GM18873 (cell line): ENCODE data around the gene GMEB2.
"Not testable (repeated sequence)": the region's sequence is repeated elsewhere in the genome, so short reads cannot be mapped to it uniquely, and the experiment has no call there.

Source experiments
- ATAC-seq: cut with Tn5 transposase; IDR thresholded peaks from one replicate; pipeline ENCODE4 v1.9.1; 2021; ENCODE audit warnings: mild to moderate bottlenecking, moderate library complexity, moderate number of reproducible peaks; ENCODE audit not compliant: unreplicated experiment, low FRiP score

Gene GMEB2, protein sequence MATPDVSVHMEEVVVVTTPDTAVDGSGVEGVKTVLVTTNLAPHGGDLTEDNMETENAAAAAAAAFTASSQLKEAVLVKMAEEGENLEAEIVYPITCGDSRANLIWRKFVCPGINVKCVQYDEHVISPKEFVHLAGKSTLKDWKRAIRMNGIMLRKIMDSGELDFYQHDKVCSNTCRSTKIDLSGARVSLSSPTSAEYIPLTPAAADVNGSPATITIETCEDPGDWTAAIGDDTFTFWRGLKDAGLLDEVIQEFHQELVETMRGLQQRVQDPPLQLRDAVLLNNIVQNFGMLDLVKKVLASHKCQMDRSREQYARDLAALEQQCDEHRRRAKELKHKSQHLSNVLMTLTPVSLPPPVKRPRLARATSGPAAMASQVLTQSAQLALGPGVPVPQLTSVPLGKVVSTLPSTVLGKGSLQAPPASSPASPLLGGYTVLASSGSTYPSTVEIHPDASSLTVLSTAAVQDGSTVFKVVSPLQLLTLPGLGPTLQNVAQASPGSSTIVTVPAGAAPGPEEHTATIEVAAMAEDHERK

DNA sequence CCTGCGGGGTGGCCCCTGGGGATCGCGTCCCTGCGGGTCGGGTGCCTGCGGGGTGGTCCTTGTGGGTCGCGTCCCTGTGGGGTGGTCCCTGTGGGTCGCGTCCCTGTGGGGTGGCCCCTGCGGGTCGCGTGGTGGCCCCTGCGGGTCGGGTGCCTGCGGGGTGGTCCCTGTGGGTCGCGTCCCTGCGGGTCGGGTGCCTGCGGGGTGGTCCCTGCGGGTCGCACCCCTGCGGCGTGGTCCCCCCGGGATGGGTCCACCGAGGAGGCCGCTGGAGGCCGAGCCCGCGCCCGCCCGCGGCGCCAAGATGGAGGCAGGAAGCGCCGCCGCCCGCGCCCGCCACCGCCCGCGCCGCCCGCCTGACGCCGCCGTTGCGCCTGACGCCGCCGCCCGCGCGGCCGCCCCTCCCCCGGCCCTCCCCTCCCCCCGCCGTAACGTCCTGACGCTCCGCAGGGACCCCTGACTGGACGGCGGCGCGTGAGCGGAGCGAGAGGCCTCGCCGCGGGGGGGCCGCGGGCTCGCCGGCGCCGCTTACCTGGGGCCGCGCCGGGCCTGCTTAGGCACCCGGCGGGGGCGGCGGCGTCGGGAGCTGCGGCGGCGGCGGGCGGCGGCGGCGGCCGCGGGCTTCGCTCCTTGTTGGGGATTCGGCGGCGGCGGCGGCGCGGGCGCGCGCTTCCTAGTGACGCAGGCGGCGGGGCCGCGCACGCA is at the start of gene GMEB2:
GMEB2 (minus strand) TSS at position 678 of the 705 bp plus-strand sequence. CDS start 7,704 bp downstream, outside the sequence.
- ATAC-seq: peak; percentile 21

DNA sequence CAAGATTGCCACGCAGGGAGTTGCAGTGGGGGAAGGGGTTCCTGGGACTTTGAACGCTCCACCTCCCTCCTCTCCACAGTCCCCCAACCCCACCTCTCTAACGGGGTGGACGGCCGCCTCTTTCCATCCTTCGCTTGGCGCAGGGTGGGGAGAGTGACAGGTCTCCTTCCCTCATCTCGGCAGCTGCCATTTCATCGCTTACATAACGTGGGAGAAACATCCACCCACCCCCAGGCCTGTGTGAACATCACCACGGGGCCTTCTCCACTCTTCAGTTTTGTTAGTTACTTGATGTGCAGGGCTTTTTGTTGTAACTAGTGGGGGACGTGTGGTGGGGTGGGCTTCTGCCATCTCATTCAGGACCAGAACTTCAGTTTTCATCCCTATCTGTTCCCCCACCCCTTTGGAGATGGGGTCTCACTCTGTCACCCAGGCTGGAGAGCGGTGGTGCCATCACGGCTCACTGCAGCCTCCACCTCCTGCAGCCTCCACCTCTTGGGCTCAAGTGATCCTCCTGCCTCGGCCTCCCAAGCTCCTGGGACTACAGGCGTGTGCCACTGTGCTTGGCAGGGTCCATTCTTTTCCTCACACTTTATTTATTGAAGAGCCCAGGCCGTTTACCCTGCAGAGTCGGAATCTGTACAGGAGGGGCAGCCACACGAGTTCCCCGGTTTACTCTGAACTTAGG is 48.9 kb upstream of the GMEB2 start:
- ATAC-seq: no peak

DNA sequence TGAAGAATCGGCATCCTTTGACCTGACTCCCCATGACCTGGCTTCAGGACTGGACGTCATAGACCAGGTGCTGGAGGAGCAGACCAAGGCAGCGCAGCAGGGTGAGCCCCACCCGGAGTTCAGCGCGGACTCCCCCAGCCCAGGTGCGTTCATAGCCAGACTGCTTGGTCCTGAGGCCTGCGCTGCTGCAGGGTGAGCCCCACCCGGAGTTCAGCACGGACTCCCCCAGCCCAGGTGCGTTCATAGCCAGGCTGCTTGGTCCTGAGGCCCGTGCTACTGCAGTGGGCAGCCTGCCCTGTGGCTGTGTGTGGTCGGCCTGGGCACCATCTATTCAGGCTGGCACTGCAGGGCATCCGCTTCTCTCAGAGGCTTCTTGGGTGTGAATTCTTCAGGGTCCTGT is 47.0 kb upstream of the GMEB2 start:
- ATAC-seq: no peak

DNA sequence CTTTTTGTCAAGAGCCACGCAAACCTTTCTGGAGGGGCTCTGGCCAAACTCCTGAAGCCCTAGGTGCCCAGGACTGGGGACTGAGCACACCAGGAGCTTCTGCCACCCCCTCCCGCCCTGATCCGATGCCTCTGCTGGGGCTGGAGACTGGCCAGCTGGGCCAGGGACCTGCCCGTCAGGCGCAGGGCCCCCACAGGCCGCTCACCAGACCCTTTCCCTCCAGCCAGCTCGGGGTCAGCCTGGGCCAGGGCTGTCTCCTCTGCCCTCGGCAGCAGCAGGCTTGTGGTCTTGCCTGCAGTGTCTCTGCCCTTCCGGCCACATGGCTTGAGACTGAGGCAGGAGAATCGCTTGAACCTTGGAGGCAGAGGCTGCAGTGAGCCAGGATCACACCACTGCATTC is 45.8 kb upstream of the GMEB2 start:
- no peak for ATAC-seq

DNA sequence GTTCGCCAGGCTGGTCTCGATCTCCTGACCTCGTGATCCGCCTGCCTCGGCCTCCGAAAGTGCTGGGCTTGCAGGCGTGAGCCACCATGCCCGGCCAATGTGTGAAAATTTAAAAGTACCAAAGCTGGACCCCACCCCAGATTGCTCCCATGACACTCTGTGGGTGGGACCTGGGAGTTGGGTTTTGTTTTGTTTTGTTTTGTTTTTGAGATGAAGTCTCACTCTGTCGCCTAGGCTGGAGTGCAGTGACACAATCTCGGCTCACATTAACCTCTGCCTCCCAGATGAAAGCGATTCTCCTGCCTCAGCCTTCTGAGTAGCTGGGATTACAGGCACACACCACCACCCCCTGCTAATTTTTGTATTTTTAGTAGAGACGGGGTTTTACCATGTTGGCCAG is 44.8 kb upstream of the GMEB2 start:
- not testable (repeated sequence) for ATAC-seq

DNA sequence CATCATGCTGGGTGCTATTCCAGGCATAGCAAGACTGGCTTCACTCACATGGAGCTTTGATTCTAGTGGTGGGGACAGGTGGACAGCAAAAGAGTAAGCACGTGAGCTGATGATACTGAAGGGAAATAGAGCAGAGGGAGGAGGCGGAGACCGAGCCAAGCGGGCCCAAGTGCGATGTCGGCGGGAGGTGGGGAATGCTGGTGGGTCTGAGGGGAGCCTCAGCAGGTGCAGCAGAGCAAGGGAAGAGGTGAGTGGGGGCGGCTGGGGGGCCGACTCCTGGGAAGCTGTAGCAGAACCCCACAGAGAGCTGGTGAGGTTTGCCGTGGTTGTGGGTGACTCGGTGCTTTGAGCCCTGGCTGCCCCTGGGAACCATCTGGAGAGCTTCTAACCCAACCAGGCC is 41.5 kb upstream of the GMEB2 start:
- ATAC-seq: no peak

DNA sequence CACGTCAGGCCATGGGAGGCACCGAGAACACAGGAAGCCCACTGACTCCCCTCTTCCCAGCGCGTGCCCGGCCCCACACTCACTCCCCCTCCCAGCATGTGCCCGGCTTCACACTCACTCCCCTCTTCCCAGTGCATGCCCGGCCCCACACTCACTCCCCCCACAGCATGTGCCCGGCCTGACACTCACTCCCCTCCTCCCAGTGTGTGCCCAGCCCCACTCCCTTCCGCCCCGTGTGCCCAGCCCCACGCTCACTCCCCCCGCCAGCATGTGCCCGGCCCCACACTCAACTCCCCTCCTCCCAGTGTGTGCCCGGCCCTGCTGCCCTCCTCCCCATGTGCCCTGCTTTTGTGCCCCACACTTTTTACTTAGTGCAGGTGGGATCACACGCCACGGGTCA is 41.0 kb upstream of the GMEB2 start:
- ATAC-seq: no peak

DNA sequence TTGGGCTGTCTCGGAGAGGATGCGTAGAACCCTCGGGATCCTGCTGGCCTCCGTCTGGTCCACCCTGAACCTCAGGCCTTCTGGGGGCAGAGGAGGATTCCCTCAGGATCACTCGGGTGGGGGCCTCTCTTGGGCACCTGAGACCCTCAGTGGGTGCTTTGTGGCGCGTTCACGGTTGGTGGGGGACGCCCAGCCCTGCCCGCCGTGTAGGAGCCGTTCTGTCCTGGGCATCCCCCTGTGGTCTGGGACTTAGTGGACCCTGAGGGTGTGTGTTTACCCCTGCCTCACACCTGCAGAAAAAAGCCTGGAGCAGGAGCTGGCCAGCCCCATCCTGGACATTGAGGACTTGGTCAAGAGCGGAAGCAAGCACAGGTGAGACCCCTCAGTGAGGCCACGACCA is 38.8 kb upstream of the GMEB2 start:
- no peak for ATAC-seq

DNA sequence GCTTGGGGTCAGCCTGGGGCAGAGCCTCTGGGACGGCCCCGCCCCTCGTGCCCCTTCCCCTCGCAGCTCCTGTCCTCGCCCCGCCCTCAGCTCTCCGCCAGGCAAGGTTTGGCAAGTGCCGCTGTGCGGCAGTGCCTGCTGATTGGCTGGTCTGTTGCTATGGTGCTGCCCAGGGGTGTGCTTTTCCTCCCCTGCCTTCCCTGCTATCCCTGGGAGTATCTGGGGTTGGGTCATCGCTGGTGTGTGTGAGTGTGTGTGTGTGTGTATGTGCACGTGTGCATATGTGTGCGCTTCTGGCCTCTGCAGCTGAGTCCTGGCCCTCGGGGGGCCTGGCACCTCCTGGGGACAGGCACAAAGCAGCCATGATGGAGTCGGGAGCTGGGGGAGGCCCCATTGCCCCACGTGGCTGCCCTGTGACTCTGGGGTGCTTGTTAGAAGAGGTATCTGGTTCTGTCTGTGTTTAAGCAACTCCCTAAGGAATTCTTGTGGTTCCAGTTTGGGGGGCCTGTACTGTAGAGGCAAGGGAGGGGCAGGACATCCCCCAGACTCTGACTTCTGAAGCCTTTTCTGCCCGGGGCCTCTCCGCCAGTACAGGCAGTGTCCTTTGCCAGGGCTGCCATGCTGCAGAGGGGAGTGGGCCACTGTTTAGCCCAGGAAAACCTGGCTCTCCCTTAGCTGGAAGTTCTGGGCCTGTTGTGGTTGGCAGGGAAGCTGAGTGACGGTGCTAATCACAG is 38.1 kb upstream of the GMEB2 start:
- ATAC-seq: no peak

DNA sequence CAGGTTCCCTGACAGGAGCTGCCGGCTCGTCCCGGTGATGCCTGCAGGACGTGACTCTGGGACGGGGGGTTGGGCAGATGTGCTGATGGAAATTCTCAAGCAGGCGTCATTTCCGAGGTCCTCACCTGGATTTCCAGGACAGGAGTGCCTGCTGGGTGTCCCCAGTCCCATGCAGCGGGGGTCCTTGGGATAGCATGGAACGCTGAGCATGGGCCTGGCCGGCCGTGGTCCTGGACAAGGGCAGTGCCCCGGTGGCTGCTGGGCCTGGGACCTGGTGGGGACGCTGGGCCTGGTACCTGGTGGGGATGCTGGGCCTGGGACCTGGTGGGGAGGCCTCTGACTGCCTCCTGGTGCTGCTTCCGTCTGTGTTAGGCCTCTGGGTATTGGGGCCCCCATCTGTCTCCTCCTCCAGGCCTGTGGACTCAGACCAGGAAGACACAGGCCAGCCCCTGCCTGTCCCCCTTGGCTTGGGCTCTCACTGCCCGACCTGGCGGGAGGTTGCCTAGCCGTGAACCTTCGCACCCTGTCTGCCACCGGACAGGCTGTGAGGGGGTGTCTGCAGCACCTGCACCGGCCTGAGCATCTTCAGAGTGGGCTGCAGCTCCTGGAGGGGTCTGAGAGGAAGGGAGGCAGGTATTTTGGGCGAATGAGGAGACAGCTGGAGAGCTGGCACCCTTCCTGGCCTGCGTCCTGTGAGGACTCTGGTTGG is 37.4 kb upstream of the GMEB2 start:
- no peak for ATAC-seq

DNA sequence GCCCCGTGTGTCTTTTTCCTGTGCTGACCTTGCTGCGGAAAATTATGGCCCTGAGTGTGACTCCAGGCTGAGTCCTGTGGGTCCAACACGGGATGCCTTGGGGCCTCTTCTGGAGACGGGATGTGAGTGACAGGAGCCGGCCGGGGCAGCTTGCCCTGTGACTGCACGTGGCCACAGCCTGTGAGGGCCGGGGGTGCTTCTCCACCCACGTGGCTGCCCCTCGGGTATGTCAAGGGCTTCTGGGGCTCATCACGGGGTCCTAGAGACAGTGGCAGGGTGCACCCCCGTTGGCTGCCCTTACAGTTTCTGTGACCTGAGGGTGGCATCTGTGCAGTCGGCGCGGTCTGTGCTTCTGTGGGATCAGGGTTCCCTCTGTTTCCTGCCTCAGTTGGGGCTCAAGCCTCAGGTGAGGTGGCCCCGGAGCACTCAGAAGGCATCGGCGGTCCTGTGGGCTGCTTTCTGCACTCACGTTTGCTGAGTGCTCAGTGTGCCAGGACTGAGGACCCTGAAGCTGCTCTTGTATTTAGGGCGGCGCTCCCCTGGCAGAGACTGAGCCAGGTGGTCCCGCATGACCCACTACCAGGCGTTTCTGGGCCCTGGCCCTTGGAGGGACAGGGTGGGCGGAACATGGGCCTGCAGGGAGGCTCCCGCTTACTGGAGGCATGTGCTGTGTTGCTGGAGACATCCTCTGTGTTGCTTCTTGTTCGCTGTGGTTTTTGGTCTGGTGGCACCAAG is 36.6 kb upstream of the GMEB2 start:
- no peak for ATAC-seq

DNA sequence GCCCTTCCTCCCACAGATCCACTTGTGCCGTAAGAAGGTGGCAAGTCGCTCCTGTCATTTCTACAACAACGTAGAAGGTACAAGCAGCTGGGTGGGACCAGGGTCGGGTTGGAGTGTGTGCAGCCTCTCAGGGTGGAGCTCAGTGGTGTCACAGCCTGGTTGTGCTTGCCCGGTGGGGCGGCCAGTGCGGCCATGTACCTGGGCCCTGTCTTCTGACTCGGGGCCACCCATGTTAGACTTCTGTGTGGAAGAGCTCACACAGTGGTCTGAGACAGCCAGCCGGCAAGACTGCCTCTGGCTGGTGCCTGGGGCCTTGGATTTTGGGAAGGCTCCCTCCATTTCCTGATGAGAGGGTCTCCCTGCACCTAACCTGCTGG is 35.9 kb upstream of the GMEB2 start:
- ATAC-seq: no peak

DNA sequence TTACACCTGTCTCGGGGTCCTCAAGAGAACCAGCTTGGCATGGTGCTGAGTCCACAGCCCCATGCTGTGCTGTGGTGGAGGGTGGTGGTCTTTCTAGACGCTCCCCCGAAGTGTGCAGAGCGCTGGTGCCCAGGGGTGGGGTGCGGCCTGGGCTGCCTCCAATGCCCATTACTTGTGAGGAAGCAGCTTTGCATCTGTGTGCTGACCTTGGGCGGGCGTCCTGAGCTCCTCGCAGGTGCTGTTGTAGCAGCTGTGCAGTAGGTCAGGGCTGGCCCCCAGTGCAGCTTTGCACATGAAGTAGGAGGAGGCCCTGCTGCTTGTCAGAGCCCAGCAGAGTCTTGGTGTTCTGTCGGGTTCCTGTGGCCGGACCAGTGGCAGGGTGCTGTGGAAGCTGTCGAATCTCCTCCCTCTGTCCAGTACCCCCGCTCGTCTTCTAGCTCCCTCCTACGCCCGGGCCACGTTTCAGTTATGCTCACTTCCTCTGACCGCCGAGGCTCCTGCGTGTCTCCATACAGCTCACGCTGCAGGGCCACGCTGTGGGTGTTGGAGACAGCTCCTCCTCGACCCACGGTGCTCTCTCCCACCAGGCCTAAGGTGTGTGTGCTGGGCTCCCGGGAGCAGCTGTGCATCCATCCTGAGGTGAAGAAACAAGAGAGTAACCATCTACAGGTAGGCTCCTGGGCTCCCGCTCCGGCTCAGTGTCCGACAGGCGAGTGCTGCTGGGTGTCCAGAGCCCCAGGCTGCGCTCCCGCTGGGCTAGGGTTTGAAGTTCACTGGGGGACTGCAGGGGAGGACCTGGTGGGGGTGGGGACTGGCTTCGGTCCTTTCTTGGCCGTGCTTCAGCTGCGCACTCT is 35.3 kb upstream of the GMEB2 start:
- no peak for ATAC-seq

DNA sequence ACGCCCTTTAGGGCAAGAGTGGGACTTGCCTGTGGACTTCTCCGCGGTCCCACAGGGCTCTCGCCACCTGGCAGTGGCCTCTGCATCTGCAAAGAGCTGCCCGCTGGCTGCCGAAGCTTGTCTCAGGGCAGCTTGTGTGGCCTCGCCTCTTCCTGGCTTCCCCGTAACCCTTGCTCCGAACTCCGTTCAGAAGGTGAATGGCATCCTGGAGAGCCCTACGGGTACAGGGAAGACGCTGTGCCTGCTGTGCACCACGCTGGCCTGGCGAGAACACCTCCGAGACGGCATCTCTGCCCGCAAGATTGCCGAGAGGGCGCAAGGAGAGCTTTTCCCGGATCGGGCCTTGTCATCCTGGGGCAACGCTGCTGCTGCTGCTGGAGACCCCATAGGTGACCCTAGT is 34.2 kb upstream of the GMEB2 start:
- ATAC-seq: no peak

DNA sequence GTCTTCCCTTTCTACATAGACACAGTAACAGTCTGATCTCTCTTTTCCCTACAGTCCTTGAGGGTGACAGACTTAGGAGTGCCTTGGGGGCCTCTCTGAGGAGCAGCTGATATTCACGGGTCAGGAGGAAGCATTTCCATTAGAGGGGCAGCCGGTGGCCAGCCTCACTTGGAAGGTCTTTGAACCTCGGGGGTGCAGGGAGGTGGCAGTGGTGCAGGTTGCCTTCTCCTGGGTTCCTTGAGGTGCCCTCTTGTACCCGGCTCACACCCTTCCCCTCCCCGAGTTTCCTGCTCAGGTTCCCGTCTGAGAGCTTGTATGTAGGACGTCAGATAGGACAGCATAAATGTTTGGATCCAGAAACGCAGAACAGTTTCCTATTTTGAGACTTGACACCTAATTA is 33.7 kb upstream of the GMEB2 start:
- ATAC-seq: no peak

DNA sequence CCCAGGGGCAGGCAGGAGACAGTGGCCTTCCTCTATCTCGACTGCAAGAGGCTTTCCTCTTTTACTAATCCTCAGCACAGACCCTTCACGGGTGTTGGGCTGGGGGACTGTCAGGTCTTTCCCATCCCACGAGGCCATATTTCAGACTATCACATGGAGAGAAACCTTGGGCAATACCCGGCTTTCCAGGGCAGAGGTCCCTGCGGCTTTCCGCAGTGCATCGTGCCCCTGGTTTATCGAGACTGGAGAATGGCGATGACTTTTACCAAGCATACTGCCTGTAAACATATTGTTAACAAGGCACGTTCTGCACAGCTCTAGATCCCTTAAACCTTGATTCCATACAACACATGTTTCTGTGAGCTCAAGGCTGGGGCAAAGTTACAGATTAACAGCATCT is 33.3 kb upstream of the GMEB2 start:
- not testable (repeated sequence) for ATAC-seq

DNA sequence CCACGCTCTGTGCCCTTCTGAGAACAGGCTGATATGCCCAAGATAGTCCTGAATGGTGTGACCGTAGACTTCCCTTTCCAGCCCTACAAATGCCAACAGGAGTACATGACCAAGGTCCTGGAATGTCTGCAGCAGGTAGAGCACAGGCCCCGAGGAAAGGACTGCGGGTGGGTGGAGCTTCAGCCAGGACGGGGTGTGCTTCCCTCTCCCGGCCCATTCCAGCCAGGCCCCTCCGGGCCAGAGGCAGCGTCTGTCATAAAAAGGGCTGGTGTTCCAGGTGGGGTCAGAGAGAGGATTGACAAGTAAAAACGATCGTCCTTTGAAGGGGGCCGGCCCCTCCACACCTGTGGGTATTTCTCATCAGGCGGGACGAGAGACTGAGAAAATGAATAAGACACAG is 32.5 kb upstream of the GMEB2 start:
- no peak for ATAC-seq

DNA sequence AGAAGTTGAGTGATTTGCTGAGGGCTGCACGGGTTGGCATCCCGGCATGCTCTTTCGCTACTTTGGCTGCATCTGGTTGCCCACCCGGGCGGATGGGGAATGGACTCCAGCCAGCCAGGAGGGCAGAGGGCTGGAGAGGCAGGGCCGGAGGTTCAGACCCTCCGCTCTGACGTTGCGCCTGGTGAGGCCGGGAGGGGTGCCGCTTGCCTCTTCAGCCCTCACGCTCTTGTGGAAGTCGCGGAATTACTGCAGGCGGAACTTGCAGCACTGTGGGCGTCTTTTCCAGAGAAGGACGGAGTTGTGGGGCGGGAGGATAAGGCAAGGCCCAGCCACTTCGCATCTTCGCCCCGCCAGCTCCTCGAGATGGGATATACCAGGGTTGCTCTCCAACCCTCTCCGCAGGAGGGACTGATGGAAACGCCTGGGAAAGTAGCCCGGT is 31.9 kb upstream of the GMEB2 start:
- ATAC-seq: peak; percentile 22
